Peyer's patch (tissue), 4 donors: ENCODE data around the gene SOD1. TPM values are rescaled to one million over a fixed set of nuclear protein-coding genes. Genes with fewer than 3 reads are reported as not detected.

Experiments used
- DNase-seq, 3 donors: peaks; one replicate each; pipeline ENCODE4 v3.0.0-alpha.2; 2017 to 2019
- H3K27ac ChIP-seq, 4 donors: fragments of 200-600 bp; sonication (generic); one replicate each; pipeline ENCODE4 v1.5.1; 2016 to 2019
- H3K27me3 ChIP-seq, 2 donors: fragments of 200-600 bp; sonication (generic); one replicate each; pipeline ENCODE4 v1.5.1; 2019
- H3K36me3 ChIP-seq, 3 donors: fragments of 200-600 bp; sonication (generic); one replicate each; pipeline ENCODE4 v1.5.1; 2016 to 2019
- H3K4me1 ChIP-seq, 4 donors: fragments of 200-600 bp; sonication (generic); one replicate each; pipeline ENCODE4 v1.5.1; 2016 to 2019
- H3K4me3 ChIP-seq, 4 donors: fragments of 200-600 bp; sonication (generic); 1 replicate in 3 of 4; 2 replicates in 1 of 4; pipeline ENCODE4 v1.5.1; 2016 to 2019; ENCODE audit warnings: mild to moderate bottlenecking in 1 of 4
- H3K9me3 ChIP-seq, 4 donors: fragments of 200-600 bp; sonication (generic); one replicate each; pipeline ENCODE4 v1.5.1; 2016 to 2019; ENCODE audit warnings: mild to moderate bottlenecking in 1 of 4
- CTCF ChIP-seq, 6 experiments: fragments of 450-650 bp in 4 of 6; fragments of 200-600 bp in 2 of 6; sonication (generic) in 1 of 6; IDR thresholded peaks; one replicate each; pipeline ENCODE4 v1.5.1; 2017 to 2019; ENCODE audit warnings: antibody characterized with exemption in 6 of 6, mild to moderate bottlenecking in 3 of 6, moderate library complexity in 1 of 6
- POLR2A ChIP-seq, 2 donors: fragments of 450-650 bp; IDR thresholded peaks; one replicate each; pipeline ENCODE4 v1.5.1; 2017; ENCODE audit warnings: antibody characterized with exemption in 2 of 2, mild to moderate bottlenecking in 2 of 2, moderate library complexity in 2 of 2
- small RNA-seq, 2 donors: library from RNA; depleted of rRNA; stranded (forward); fragments of <200 nt; gene quantifications; one replicate each; pipeline ENCODE3, GENCODE V24; 2016
- total RNA-seq, 4 donors: library from RNA; depleted of rRNA; stranded (reverse); fragments of >200 nt; gene quantifications; one replicate each; pipeline ENCODE4 v1.1.0, GENCODE V29; 2016

SOD1 gene
- total RNA-seq, 4 donors from 2014 or later, result 102 to 304 (median 219) TPM

DNA sequence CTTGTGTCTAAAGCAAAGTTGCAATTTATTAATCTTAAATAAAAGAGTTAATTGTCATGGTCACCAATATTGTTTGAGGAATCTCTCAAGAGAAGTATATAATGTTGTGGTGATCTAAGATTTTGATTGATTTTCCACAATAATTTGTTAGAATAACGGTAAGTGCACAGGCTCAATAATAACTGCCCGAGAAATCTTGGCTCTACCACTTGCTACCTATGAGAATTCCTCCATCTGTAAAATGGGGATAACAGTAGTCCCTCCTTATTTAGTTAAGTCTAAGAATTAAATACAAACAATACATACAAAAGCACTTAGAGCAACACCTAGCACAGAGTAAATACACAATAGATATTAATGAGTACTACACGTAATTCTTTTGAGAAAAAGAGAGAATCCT, 53.6 kb downstream of the SOD1 start:
- Histone ChIP-seq H3K27ac (no peak overlapping the region), H3K36me3 (no peaks in the 10 kb centered on the region), H3K27me3 (no peaks in the 10 kb centered on the region), H3K9me3 (no peaks in the 10 kb centered on the region), H3K4me3 (no peak overlapping the region), H3K4me1 (peaks cover 0 to 17% (median 4%) of the 10 kb centered on the region in 4 donors)
- no peak for DNase-seq
- no peak for TF ChIP-seq POLR2A (IDR thresholded peaks at IDR 0.05)
- TF ChIP-seq CTCF (IDR thresholded peaks at IDR 0.05), result no peak

DNA sequence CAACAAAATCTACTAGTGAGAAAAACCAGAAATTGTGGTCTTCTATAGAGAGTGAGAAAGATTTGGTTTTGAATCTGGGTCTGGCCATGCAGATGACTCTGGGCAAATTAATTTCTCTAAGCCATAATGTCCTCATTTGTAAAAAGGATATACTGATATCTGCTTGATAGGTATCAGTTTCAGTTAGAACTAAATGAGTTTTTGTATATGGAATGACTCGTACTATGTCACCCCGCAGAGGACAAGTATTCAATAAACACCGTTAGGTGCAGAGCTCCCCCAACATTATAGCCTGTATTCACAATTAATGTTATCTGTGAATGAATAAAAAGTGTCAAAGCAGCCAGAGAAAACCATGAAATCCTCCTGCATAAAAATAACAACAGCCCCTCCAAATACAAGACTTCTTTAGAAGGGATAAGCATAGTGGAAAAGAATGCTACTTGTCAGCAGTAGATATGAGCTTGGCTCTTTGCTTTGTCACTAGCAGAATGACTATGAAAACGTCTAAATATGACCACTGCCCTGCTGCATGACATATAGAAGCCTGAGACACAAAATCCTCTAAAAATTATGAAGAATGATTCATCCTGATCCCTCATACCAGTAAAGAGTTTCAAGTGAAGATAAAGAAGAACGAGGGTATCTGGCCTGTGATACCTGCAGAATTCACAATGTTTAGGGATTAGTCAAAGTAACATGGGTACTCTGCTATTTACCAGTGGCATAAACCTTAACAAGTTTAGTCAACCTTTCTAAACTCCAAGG, 54.7 kb downstream of the SOD1 start:
- H3K4me1 ChIP-seq, result peaks cover 0 to 17% (median 4%) of the 10 kb centered on the region in 4 donors
- H3K27ac ChIP-seq, result no peak overlapping the region

DNA sequence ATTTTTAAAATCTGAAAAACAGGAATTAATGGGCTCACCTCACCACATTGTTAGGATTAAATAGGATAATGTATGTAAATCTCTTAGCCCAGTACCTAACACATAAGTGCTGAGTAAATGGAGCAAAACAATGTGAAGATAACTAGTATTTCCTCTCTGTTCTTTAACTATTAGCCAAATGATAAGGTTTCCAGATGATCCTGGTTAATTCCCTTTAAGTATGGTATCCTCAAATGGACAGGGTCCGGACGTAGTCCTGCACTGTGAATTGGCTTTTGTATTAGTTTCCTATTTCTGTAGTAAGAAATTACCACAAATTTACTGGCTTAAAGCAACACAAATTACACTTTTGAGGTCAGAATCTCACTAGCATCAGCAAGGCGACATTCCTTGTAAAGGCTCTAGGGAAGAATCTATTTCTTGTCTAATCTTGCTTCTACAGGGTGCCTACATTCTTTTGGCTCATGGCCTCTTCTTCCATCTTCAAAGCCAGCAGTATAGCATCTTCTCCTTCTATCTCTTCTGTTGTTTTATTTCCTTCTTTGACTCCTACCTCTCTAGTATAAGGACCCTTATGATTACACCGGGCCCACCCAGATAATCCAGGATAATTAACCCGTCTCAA, 55.4 kb downstream of the SOD1 start:
- no peak overlapping the region for H3K4me3 ChIP-seq
- H3K27me3 ChIP-seq, result no peaks in the 10 kb centered on the region
- H3K4me1 ChIP-seq, result peaks cover 0 to 17% (median 4%) of the 10 kb centered on the region in 4 donors
- H3K36me3 ChIP-seq, result no peaks in the 10 kb centered on the region
- DNase-seq, result no peak
- TF ChIP-seq POLR2A (IDR thresholded peaks at IDR 0.05), result no peak
- TF ChIP-seq CTCF (IDR thresholded peaks at IDR 0.05), result no peak
- no peak overlapping the region for H3K27ac ChIP-seq
- no peaks in the 10 kb centered on the region for H3K9me3 ChIP-seq

More for the DNA sequence above, 54.7 kb downstream of the SOD1 start:
- no peak for DNase-seq
- no peak overlapping the region for H3K4me3 ChIP-seq
- no peaks in the 10 kb centered on the region for H3K27me3 ChIP-seq
- H3K36me3 ChIP-seq, result no peaks in the 10 kb centered on the region
- TF ChIP-seq CTCF (IDR thresholded peaks at IDR 0.05), result no peak
- no peak for TF ChIP-seq POLR2A (IDR thresholded peaks at IDR 0.05)
- no peaks in the 10 kb centered on the region for H3K9me3 ChIP-seq

- no peak overlapping the region for H3K27ac ChIP-seq
- no peak for DNase-seq
- TF ChIP-seq POLR2A (IDR thresholded peaks at IDR 0.05) (no peak), CTCF (IDR thresholded peaks at IDR 0.05) (no peak)
- H3K4me3 ChIP-seq, result no peak overlapping the region
- peaks cover 0 to 17% (median 4%) of the 10 kb centered on the region in 4 donors for H3K4me1 ChIP-seq
- H3K9me3 ChIP-seq, result no peaks in the 10 kb centered on the region
- H3K27me3 ChIP-seq, result no peaks in the 10 kb centered on the region
- H3K36me3 ChIP-seq, result no peaks in the 10 kb centered on the region
Measured at GRCh38 chr21:31716106-31716505, 56.6 kb downstream of the SOD1 start.

Small RNA genes lying within 50 kb of the gene (small RNA-seq; reads per million reads assigned to genes)
- 0 reads per million in 2 donors for gene RF01241

Other genes with a start within 250 kb of the SOD1 start
- 10 to 100 TPM; 26.4 to 33.1 (median 30.2) TPM for gene SCAF4, start 72.4 kb downstream of the SOD1 start, total RNA-seq
- 1 to 10 TPM; 1.6 to 7.0 (median 3.4) TPM for gene HUNK, start 213.3 kb downstream of the SOD1 start, total RNA-seq